GM19193 (cell line): ENCODE measurements around the gene KCNK3.

Source experiments
- POLR2A ChIP-seq: IDR thresholded peaks from 4 replicates; pipeline ENCODE4 v1.6.1; 2011; ENCODE audit not compliant: insufficient read depth, insufficient read length; ENCODE audit errors: extremely low read depth

KCNK3 gene

DNA sequence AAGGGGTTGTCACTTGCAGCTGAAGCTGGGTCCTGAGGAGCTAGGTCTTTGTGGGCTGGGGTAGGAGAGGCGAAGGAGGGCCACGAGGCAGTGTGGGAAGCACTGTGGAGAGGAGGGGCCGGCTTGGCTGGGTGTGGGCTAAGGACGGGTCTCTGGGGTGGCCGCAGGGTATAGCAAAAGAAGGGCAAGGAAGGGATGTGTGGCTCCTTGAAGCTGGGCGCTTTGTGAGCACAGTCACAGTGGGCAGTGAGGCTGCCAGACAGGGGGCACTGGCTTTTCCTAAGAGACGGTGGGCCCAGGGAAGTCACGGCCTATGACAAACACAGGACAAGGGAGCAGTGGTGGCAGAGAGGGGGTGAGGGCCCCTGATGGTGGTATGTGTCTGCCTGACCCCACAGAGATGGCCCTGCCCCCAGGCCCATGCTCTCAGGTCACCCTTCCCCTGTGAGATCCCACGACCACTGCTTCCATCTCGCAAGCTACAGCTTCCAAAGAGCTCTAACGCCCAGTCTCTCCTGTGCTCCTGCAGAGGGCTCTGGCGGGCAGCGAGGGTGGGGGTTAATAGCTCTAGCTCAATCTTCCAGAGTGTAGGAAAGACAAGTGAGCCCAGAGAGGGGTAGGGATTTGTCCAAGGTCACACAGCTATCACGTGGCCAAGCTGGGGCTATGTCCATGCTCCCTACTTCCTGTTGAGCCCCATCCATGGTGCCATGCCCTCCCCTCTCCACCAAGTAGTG is 32.4 kb downstream of the KCNK3 start:
- TF ChIP-seq POLR2A: no peak

DNA sequence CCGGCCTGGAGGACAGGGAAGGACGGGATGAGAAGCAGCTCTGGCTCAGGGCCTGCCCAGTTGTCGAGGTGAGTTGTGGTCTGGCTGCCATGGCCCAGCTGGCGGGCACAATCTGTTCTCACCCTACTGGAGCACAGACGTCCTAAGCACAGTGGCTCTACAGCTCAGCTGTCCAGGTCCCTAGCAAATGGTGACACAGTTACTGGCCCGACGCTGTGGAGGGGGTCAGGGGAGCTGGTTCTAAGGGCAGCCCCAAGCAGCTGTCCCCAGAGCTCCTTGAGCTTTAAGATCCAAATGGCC is 32.9 kb downstream of the KCNK3 start:
- no peak for TF ChIP-seq POLR2A

DNA sequence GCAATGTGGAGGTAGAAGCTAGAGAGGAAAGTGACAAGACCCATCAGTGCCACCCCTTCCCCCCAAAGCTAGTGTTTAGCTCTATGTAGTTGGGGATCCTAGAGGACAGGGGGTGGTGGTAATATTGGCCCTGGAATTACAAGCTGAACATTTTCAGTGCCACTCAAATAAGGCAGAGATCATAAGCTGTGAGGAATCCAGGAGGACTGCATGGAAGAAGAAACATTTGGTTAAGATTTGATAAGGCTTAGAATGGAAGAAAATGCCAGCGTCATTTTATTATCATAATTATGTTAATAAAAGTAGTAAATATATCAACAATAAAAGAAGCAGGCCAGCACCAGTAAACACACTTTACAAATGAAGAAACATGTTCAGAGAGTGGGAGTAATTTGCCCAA is 33.7 kb downstream of the KCNK3 start:
- no peak for TF ChIP-seq POLR2A

DNA sequence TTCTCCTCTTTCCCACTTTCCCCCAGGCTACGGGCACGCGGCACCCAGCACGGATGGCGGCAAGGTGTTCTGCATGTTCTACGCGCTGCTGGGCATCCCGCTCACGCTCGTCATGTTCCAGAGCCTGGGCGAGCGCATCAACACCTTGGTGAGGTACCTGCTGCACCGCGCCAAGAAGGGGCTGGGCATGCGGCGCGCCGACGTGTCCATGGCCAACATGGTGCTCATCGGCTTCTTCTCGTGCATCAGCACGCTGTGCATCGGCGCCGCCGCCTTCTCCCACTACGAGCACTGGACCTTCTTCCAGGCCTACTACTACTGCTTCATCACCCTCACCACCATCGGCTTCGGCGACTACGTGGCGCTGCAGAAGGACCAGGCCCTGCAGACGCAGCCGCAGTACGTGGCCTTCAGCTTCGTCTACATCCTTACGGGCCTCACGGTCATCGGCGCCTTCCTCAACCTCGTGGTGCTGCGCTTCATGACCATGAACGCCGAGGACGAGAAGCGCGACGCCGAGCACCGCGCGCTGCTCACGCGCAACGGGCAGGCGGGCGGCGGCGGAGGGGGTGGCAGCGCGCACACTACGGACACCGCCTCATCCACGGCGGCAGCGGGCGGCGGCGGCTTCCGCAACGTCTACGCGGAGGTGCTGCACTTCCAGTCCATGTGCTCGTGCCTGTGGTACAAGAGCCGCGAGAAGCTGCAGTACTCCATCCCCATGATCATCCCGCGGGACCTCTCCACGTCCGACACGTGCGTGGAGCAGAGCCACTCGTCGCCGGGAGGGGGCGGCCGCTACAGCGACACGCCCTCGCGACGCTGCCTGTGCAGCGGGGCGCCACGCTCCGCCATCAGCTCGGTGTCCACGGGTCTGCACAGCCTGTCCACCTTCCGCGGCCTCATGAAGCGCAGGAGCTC is 35.4 kb downstream of the KCNK3 start:
- no peak for TF ChIP-seq POLR2A

DNA sequence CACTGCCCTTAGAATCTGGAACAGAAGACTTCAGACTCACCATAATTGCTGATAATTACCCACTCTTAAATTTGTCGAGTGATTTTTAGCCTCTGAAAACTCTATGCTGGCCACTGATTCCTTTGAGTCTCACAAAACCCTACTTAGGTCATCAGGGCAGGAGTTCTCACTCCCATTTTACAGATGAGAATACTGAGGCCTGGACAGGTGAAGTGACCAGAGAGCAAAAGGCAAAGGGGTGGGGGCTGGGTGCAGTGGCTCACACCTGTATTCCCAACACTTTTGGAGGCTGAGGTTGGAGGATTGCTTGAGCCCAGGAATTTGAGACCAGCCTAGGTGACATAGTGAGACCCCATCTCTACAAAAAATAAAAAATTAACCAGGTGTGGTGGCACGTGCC is 36.8 kb downstream of the KCNK3 start:
- TF ChIP-seq POLR2A: no peak

DNA sequence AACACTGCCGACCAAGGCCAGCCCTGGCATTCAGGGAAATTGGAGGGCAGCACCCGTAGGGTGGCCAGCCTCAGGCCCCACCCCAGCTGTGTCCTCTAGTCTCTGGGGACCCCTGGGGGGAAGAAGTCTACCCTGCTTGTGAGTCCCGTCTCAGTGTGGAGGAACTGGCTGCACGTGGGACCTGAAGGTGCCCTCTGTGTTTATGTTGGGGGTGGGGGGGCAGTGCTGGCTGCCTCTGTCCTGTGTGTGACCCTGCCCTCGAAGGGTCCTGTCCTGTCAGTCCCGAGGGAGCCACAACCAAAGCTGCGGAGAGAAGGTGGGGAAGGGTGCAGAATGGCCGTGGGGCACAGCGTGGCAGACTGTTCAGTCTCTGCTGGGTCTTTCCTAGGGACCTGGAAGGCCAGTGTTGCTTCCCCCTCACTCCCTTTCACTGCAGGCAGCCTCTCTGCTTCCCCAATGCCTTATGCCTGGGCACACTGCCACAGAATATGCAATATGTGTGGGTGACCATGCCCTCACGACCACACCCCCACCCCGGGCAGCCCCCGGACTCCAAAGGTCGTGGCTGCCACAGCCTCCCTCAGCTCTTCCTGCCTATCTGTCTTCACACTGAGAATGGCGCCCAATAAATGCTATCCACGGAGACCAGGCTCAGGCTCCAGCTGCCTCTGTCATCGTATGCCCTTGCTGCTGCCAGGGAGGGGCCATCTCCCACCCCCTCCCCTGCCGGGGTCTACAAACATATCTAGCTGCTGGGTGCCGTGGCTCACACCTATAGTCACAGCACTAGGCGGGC is 38.2 kb downstream of the KCNK3 start:
- no peak for TF ChIP-seq POLR2A

DNA sequence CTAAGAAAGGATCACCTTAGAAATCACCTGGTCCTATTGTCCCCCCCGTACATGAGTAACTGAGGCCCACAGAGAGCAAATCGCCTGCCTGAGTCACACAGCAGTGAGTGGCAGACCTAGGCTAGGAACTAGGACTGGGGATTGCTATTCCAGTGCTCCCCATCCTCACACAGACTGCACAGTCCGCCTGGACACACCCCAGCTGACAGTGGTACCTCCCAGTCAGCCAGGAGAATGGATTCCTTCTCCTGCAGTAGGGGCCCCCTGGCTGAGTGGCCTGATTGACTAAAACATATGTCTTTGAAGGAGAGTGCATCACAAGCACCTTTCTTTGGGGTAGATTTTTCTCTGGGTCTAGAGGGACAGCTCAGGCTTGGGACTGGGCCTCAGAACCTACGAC is 39.2 kb downstream of the KCNK3 start:
- TF ChIP-seq POLR2A: no peak

DNA sequence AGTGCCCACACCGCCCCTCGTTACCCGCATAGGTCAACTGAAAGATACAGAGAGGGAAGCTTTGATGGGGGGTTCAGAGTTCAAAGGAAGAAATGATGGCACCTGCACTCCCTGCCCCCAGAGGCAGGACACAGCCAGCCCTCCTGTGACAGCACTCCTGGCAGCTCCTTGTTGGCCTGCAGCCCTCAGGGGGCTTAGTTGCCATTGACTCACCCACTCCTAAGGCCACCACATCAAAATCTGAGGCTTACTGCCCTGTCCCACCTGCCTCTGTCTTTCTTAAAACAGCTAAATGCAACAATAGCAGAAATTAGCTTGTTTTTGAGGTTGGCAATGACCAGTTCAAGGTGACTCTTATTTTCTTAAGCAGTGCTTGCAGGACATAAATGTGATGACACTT is 39.9 kb downstream of the KCNK3 start:
- no peak for TF ChIP-seq POLR2A

DNA sequence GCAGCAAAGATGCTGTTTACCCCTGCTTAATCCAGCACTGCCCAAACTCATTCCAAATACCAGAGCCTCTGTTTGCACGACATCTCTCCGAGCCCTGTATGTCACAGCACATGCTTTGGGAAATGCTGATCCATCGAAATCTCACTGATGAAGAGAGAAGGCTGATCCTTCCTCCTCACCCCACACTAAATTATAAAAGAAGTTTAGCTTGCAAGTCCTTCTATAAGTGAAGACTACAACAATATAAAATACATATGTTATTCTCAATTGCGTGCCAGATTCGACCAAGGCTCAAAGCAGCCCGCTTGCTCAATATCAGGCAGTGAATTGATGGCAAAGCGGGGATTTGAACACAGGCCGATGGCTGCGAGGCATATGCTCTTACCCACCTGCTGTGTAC is 40.9 kb downstream of the KCNK3 start:
- no peak for TF ChIP-seq POLR2A

DNA sequence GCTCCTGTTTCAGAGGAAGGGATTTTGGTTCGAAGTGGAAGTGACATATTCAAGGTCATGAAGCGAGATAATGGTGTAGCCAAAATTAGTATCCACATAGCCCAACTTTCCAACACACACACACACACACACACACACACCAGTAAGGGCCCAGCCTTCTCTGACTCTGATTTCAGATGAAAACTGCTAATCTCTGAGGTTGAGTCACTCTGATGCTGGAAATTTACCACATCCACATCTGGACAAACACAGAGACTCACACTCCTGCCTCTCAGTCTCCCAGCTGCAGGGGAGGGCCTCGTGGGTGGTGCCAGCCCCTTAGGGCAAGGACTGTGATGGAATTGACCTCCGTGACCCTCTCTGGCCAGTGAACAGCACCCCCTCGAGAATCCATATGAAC is 42.6 kb downstream of the KCNK3 start:
- TF ChIP-seq POLR2A: no peak

DNA sequence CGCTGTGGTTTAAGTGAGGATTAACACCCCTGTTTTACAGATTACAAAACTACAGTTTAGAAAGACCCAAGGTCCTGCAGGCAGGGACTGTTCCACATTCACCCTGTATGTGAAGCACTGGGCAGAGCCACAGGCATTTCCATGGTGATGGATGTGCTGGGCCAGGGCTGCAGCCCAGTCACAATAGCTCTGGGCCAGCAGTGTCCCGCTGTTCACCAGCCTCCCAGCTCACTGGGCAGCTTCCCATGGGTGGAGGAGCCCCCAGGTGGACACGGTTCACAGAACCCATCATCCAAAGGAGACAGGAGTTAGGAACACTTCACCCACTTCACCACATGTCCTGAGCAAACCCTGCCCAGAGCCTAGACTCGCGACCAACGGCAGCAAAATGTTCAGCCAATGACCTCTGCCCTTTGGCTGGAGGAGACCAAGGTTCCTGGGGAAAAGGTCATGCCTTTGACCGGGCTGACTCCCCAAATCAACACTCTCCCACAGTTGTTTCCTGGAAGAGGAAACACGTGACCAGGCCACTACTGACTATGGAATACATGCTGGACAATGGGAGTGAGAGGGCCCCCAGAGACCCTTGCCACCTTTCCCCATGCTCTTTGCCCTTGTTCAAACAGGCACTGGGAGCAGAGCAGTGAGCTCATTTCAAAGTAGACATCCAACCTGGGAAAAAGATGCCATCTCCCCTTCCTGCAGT is 43.5 kb downstream of the KCNK3 start:
- TF ChIP-seq POLR2A: no peak

DNA sequence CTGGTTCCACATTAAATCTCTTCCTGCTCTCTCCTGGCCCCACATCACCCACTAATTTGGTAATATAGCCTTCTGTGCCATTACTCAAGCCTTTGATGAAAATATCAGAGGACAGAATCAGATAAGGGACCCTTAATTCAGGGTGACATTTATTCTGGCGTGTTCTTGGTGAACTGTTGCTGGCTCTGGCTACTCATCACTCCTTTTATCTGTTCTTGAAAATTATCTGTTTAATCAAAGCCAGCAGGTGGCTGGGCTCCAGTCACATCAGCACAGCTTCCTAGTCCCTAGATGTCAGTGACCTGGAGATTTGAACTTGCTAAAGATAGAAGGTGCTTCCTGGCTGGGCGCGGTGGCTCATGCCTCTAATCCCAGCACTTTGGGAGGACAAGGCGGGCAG is 44.7 kb downstream of the KCNK3 start:
- TF ChIP-seq POLR2A: no peak

DNA sequence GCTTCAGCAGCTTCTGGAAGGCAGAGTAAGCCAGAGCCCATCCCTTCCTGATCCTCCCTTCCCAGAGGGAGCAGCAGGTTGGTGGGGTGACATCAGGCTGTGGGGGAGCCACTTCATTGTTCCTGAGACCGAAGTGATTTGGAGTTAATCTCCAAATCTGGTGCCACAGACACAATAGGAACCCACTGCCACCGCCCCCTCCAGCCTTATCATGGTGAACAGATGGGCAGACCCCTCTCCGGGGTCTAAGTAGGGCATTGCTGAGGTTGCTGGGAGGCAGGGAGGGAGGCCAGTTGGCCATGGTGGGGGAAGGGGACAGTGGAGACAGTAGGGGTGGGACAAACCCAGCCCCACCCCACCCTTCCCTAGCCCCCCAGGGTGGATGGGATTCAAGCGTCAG is 46.0 kb downstream of the KCNK3 start:
- TF ChIP-seq POLR2A: no peak

DNA sequence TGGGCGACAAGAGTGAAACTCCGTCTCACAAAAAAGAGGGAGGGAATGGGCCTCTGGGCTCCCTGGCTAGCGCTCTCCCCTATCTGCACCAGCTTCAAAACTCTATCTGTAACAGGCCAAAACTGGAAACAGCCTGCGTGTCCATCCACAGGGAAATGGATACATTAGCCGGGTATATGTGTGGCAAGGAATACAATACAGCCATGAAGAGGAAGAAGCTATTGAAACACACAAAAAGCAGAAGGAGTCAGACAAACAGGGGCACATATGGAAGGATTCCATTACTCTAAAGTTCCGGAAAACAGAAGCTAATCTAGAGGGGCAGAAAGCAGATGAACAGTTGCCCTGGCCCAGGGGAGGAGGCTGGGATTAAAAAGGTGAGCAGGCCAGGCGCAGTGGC is 47.0 kb downstream of the KCNK3 start:
- TF ChIP-seq POLR2A: no peak

DNA sequence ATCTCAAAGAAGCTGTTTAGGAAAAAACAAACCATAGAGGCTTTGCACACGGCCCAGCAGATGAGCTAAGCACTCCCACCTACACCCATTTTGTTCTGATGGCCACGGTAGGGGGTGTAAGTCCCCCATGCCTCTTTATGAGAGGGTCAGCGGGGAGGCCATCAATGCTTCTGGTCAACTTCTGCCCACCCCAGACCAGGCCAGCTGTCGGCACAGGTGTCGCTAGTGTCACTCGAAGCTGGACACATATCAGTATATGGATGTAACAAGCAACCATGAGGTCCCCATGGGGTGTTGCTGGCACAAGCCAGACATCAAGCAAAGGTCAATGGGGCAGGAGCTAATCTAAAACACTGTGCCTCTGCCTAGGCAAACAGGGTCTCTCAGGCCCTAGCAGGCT is 47.8 kb downstream of the KCNK3 start:
- TF ChIP-seq POLR2A: no peak

DNA sequence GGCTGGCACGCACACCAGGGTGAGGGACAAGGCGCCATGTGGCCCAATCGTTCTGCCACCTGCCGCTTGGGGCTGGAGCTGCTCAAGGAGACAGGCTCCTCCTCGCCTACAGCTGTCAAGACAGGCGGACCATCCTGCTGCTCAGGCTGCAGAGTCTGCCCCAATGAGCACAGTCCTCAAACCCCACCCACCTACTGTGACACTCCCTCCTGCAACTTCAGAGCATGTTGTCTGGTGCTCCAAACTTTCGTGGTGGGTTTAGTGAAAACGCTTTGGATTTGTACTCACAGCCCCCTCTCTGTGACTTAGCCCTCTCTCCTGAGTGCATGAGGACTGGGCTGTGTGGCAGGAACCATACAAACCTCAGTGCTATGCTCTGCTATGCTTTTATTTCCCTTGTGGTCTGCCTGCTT is 48.4 kb downstream of the KCNK3 start:
- no peak for TF ChIP-seq POLR2A
